GM21528 (cell line): ENCODE data around the gene CDH23.
A peak's percentile ranks its signal among the peaks of the same experiment; 100 is the strongest.

Source experiments
- ATAC-seq: cut with Tn5 transposase; IDR thresholded peaks from one replicate; pipeline ENCODE4 v1.9.1; 2021; ENCODE audit warnings: mild to moderate bottlenecking, moderate library complexity; ENCODE audit not compliant: unreplicated experiment, low FRiP score

Gene CDH23

GRCh38 chr10:71847418-71847817, 450.7 kb downstream of the CDH23 start:
- ATAC-seq: no peak

- no peak for ATAC-seq
Observed at GRCh38 chr10:71848325-71849275, 451.9 kb downstream of the CDH23 start.

- no peak for ATAC-seq
Observed at GRCh38 chr10:71849461-71849908, 452.8 kb downstream of the CDH23 start.

- no peak for ATAC-seq
Observed at GRCh38 chr10:71850021-71850742, 453.5 kb downstream of the CDH23 start.

GRCh38 chr10:71850743-71851464, 454.2 kb downstream of the CDH23 start, which contains the start of gene PSAP:
TSS of gene PSAP (minus strand) at chr10:71851251. CDS start at chr10:71851221, 30 bp downstream.
- peak; percentile 74 for ATAC-seq

GRCh38 chr10:71851465-71852095, 454.9 kb downstream of the CDH23 start:
- ATAC-seq: peak; percentile 17

GRCh38 chr10:71852355-71852937, 455.7 kb downstream of the CDH23 start:
- ATAC-seq: no peak

GRCh38 chr10:71854031-71854430, 457.3 kb downstream of the CDH23 start:
- no peak for ATAC-seq

GRCh38 chr10:71856619-71857018, 459.9 kb downstream of the CDH23 start:
- no peak for ATAC-seq

- no peak for ATAC-seq
Observed at GRCh38 chr10:71857934-71858890, 461.5 kb downstream of the CDH23 start.

GRCh38 chr10:71860243-71861029, 463.7 kb downstream of the CDH23 start:
- no peak for ATAC-seq

GRCh38 chr10:71863203-71863602, 466.5 kb downstream of the CDH23 start:
- ATAC-seq: no peak

GRCh38 chr10:71864911-71865361, 468.2 kb downstream of the CDH23 start:
- no peak for ATAC-seq
